ENCODE results near the gene NME2.

DNA sequence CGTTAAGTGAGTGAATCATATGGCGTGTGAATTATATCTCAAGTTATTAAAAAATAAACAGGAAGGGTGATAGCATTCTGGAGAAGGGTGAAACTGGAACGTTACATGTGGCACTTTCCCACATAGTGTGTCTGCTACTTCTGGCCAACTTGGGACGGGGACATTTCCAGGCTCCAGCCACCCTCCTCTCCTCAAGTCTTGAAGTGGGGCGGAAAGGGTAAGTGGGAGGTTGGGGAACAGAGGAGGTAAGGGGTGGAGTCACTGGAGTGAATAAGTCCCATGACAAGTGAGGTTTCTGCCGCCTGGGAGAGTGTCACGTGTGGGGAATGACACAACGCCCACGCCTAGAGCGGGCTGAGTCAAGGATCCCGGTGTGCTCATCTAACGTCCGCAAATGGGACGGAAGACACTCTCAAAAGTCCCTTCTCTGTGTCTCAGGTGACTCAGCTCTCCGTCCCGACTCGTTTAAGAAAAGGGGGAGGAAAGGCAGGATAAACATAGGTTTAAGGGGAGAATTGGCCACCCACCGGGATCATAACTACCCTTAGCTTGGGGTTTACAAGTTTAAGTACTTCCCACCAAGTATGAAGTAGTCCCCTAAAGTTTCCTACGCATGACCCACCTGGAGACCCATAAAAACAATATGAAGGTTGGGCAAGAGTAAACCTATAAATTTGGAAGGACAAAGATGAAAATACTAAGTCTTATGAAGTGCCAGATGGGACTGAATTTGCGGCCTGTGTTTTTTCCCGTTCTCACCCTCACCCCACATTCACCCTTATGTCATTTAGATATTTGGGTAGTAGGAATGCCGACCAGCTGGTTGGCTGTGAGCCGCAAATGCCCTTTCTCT is 44.4 kb upstream of the NME2 start:
- TF ChIP-seq, protein P1, sequence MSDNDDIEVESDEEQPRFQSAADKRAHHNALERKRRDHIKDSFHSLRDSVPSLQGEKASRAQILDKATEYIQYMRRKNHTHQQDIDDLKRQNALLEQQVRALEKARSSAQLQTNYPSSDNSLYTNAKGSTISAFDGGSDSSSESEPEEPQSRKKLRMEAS (IDR thresholded peaks at IDR 0.05), result 0 out of 2 replicates have a peak, but pooled peaks have one; percentile 45
- TF ChIP-seq FOSL1 (IDR thresholded peaks at IDR 0.05; ENCODE audit: insufficient read depth, low read depth, low read length) (no peak), ATF3 (IDR thresholded peaks at IDR 0.05; ENCODE audit: insufficient read depth, low read depth, low read length) (no peak), USF2 (IDR thresholded peaks at IDR 0.05; ENCODE audit: low read length) (peak; percentile 79), TAF1 (IDR thresholded peaks at IDR 0.05; ENCODE audit: low read depth, low read length) (peak; percentile 69; the same call in 1 of the 2 replicates), CTCF (IDR thresholded peaks at IDR 0.05; ENCODE audit: control extremely low read depth in 1 of 3, insufficient read depth in 1 of 3, low read depth in 1 of 3, low read length in 3 of 3) (no peak), KDM1A (IDR thresholded peaks at IDR 0.05; ENCODE audit: borderline replicate concordance, low read length) (no peak), POLR2AphosphoS5 (IDR thresholded peaks at IDR 0.05; ENCODE audit: low read depth, low read length) (peak; percentile 88), TCF12 (IDR thresholded peaks at IDR 0.05; ENCODE audit: low read depth, low read length) (no peak), EGR1 (IDR thresholded peaks at IDR 0.05; ENCODE audit: borderline replicate concordance, low read depth, low read length) (peak; percentile 93), CBX8 (IDR thresholded peaks at IDR 0.05; ENCODE audit: borderline replicate concordance, low read depth, low read length) (no peak)

Measured in H1 (cell line).